ENCODE data around the gene PSMC5.
"Not testable (repeated sequence)": the region's sequence is repeated elsewhere in the genome, so short reads cannot be mapped to it uniquely, and the experiment has no call there.

The PSMC5 gene

GRCh38 chr17:63796375-63796774 is 30.9 kb upstream of the PSMC5 start:
- H3K4me3 ChIP-seq (ENCODE audit: insufficient read depth, low read depth, low read length): not testable (repeated sequence)

GRCh38 chr17:63798572-63799106 is 28.6 kb upstream of the PSMC5 start:
- no peak overlapping the region for H3K4me3 ChIP-seq (ENCODE audit: insufficient read depth, low read depth, low read length)
- H3K4me1 ChIP-seq (ENCODE audit: control insufficient read depth, insufficient read depth, low read length): no peaks in the 10 kb centered on the region
- no peaks in the 10 kb centered on the region for H3K27me3 ChIP-seq (ENCODE audit: control insufficient read depth, insufficient read depth, low read length, poor library complexity, severe bottlenecking)
- H3K36me3 ChIP-seq (ENCODE audit: control insufficient read depth, insufficient read depth, low read length): peaks cover 84% of the 10 kb centered on the region
- WGBS, 2 experiments: 100% methylated on average over 3 of the region's 3 CpGs
- H3K9me3 ChIP-seq (ENCODE audit: control insufficient read depth, low read length): no peaks in the 10 kb centered on the region
- no peak overlapping the region for H3K27ac ChIP-seq (ENCODE audit: insufficient read depth, low read depth, low read length, poor library complexity, severe bottlenecking)

More at GRCh38 chr17:63796375-63796774, 30.9 kb upstream of the PSMC5 start:
- H3K27me3 ChIP-seq (ENCODE audit: control insufficient read depth, insufficient read depth, low read length, poor library complexity, severe bottlenecking); H3K9me3 ChIP-seq (ENCODE audit: control insufficient read depth, low read length); H3K27ac ChIP-seq (ENCODE audit: insufficient read depth, low read depth, low read length, poor library complexity, severe bottlenecking); H3K4me1 ChIP-seq (ENCODE audit: control insufficient read depth, insufficient read depth, low read length): not testable (repeated sequence)
- WGBS, 2 experiments: 96% methylated on average over 10 of the region's 10 CpGs
- H3K36me3 ChIP-seq (ENCODE audit: control insufficient read depth, insufficient read depth, low read length): peaks cover 83% of the 10 kb centered on the region

GRCh38 chr17:63800783-63801182 is 26.4 kb upstream of the PSMC5 start:
- H3K27me3 ChIP-seq (ENCODE audit: control insufficient read depth, insufficient read depth, low read length, poor library complexity, severe bottlenecking): no peaks in the 10 kb centered on the region
- no peak overlapping the region for H3K27ac ChIP-seq (ENCODE audit: insufficient read depth, low read depth, low read length, poor library complexity, severe bottlenecking)
- WGBS, 2 experiments: 97 to 100% methylated on average over 1 of the region's 1 CpG
- no peaks in the 10 kb centered on the region for H3K9me3 ChIP-seq (ENCODE audit: control insufficient read depth, low read length)
- peaks cover 74% of the 10 kb centered on the region for H3K36me3 ChIP-seq (ENCODE audit: control insufficient read depth, insufficient read depth, low read length)
- no peak overlapping the region for H3K4me3 ChIP-seq (ENCODE audit: insufficient read depth, low read depth, low read length)
- no peaks in the 10 kb centered on the region for H3K4me1 ChIP-seq (ENCODE audit: control insufficient read depth, insufficient read depth, low read length)

GRCh38 chr17:63804328-63804727 is 22.9 kb upstream of the PSMC5 start:
- no peaks in the 10 kb centered on the region for H3K27me3 ChIP-seq (ENCODE audit: control insufficient read depth, insufficient read depth, low read length, poor library complexity, severe bottlenecking)
- H3K9me3 ChIP-seq (ENCODE audit: control insufficient read depth, low read length): no peaks in the 10 kb centered on the region
- no peak overlapping the region for H3K27ac ChIP-seq (ENCODE audit: insufficient read depth, low read depth, low read length, poor library complexity, severe bottlenecking)
- H3K4me3 ChIP-seq (ENCODE audit: insufficient read depth, low read depth, low read length): no peak overlapping the region
- 93 to 95% methylated on average over 1 of the region's 1 CpG for WGBS, 2 experiments
- H3K4me1 ChIP-seq (ENCODE audit: control insufficient read depth, insufficient read depth, low read length): no peaks in the 10 kb centered on the region
- peaks cover 73% of the 10 kb centered on the region for H3K36me3 ChIP-seq (ENCODE audit: control insufficient read depth, insufficient read depth, low read length)

- Histone ChIP-seq H3K27ac (ENCODE audit: insufficient read depth, low read depth, low read length, poor library complexity, severe bottlenecking) (no peak overlapping the region), H3K9me3 (ENCODE audit: control insufficient read depth, low read length) (no peaks in the 10 kb centered on the region), H3K27me3 (ENCODE audit: control insufficient read depth, insufficient read depth, low read length, poor library complexity, severe bottlenecking) (no peaks in the 10 kb centered on the region), H3K4me3 (ENCODE audit: insufficient read depth, low read depth, low read length) (no peak overlapping the region), H3K36me3 (ENCODE audit: control insufficient read depth, insufficient read depth, low read length) (peaks cover 68% of the 10 kb centered on the region), H3K4me1 (ENCODE audit: control insufficient read depth, insufficient read depth, low read length) (no peaks in the 10 kb centered on the region)
- 91 to 100% methylated on average over 1 to 2 of the region's 2 CpGs for WGBS, 2 experiments
Measured at GRCh38 chr17:63805591-63805990, 21.6 kb upstream of the PSMC5 start.

- Histone ChIP-seq H3K4me3 (ENCODE audit: insufficient read depth, low read depth, low read length) (no peak overlapping the region), H3K27me3 (ENCODE audit: control insufficient read depth, insufficient read depth, low read length, poor library complexity, severe bottlenecking) (no peaks in the 10 kb centered on the region), H3K36me3 (ENCODE audit: control insufficient read depth, insufficient read depth, low read length) (peaks cover 77% of the 10 kb centered on the region), H3K9me3 (ENCODE audit: control insufficient read depth, low read length) (no peaks in the 10 kb centered on the region), H3K4me1 (ENCODE audit: control insufficient read depth, insufficient read depth, low read length) (no peaks in the 10 kb centered on the region), H3K27ac (ENCODE audit: insufficient read depth, low read depth, low read length, poor library complexity, severe bottlenecking) (no peak overlapping the region)
- 95 to 97% methylated on average over 9 of the region's 9 CpGs for WGBS, 2 experiments
Measured at GRCh38 chr17:63809970-63810369, 17.3 kb upstream of the PSMC5 start.

GRCh38 chr17:63816123-63816522 is 11.1 kb upstream of the PSMC5 start:
- H3K36me3 ChIP-seq (ENCODE audit: control insufficient read depth, insufficient read depth, low read length): peaks cover 93% of the 10 kb centered on the region
- no peaks in the 10 kb centered on the region for H3K9me3 ChIP-seq (ENCODE audit: control insufficient read depth, low read length)
- H3K4me3 ChIP-seq (ENCODE audit: insufficient read depth, low read depth, low read length): no peak overlapping the region
- WGBS, 2 experiments: 94 to 95% methylated on average over 2 of the region's 2 CpGs
- no peak overlapping the region for H3K27ac ChIP-seq (ENCODE audit: insufficient read depth, low read depth, low read length, poor library complexity, severe bottlenecking)
- H3K4me1 ChIP-seq (ENCODE audit: control insufficient read depth, insufficient read depth, low read length): no peaks in the 10 kb centered on the region
- H3K27me3 ChIP-seq (ENCODE audit: control insufficient read depth, insufficient read depth, low read length, poor library complexity, severe bottlenecking): no peaks in the 10 kb centered on the region

- peaks cover 92% of the 10 kb centered on the region for H3K36me3 ChIP-seq (ENCODE audit: control insufficient read depth, insufficient read depth, low read length)
- 95 to 97% methylated on average over 4 of the region's 4 CpGs for WGBS, 2 experiments
- H3K9me3 ChIP-seq (ENCODE audit: control insufficient read depth, low read length): no peaks in the 10 kb centered on the region
- H3K4me3 ChIP-seq (ENCODE audit: insufficient read depth, low read depth, low read length): no peak overlapping the region
- H3K4me1 ChIP-seq (ENCODE audit: control insufficient read depth, insufficient read depth, low read length): no peaks in the 10 kb centered on the region
- no peak overlapping the region for H3K27ac ChIP-seq (ENCODE audit: insufficient read depth, low read depth, low read length, poor library complexity, severe bottlenecking)
- H3K27me3 ChIP-seq (ENCODE audit: control insufficient read depth, insufficient read depth, low read length, poor library complexity, severe bottlenecking): no peaks in the 10 kb centered on the region
Measured at GRCh38 chr17:63816669-63817068, 10.6 kb upstream of the PSMC5 start.

- Histone ChIP-seq H3K4me3 (ENCODE audit: insufficient read depth, low read depth, low read length) (no peak overlapping the region), H3K27me3 (ENCODE audit: control insufficient read depth, insufficient read depth, low read length, poor library complexity, severe bottlenecking) (no peaks in the 10 kb centered on the region), H3K36me3 (ENCODE audit: control insufficient read depth, insufficient read depth, low read length) (peaks cover 85% of the 10 kb centered on the region), H3K4me1 (ENCODE audit: control insufficient read depth, insufficient read depth, low read length) (no peaks in the 10 kb centered on the region), H3K9me3 (ENCODE audit: control insufficient read depth, low read length) (no peaks in the 10 kb centered on the region), H3K27ac (ENCODE audit: insufficient read depth, low read depth, low read length, poor library complexity, severe bottlenecking) (no peak overlapping the region)
- WGBS, 2 experiments: 95 to 96% methylated on average over 27 of the region's 27 CpGs
Measured at GRCh38 chr17:63817736-63818385, 9.4 kb upstream of the PSMC5 start.

- peaks cover 87% of the 10 kb centered on the region for H3K36me3 ChIP-seq (ENCODE audit: control insufficient read depth, insufficient read depth, low read length)
- WGBS, 2 experiments: 96 to 98% methylated on average over 6 of the region's 6 CpGs
- no peaks in the 10 kb centered on the region for H3K4me1 ChIP-seq (ENCODE audit: control insufficient read depth, insufficient read depth, low read length)
- no peaks in the 10 kb centered on the region for H3K9me3 ChIP-seq (ENCODE audit: control insufficient read depth, low read length)
- H3K4me3 ChIP-seq (ENCODE audit: insufficient read depth, low read depth, low read length): no peak overlapping the region
- no peaks in the 10 kb centered on the region for H3K27me3 ChIP-seq (ENCODE audit: control insufficient read depth, insufficient read depth, low read length, poor library complexity, severe bottlenecking)
- H3K27ac ChIP-seq (ENCODE audit: insufficient read depth, low read depth, low read length, poor library complexity, severe bottlenecking): no peak overlapping the region
Measured at GRCh38 chr17:63819131-63819530, 8.1 kb upstream of the PSMC5 start.
